T-helper 2 cell treated with Interferon-gamma antibody and Interleukin-4, amounts not matched to agents 5 μg/mL and 100 μg/mL, for 36 hours (primary cell): ENCODE data around the gene LGALS7B.
A peak's percentile ranks its signal among the peaks of the same experiment; 100 is the strongest.
"Not testable (repeated sequence)": the region's sequence is repeated elsewhere in the genome, so short reads cannot be mapped to it uniquely, and the experiment has no call there.

Experiments used
- DNase-seq: peaks from one replicate; pipeline ENCODE4 v3.0.0; 2021; ENCODE audit warnings: low spot score
- H3K27ac Mint-ChIP-seq: one replicate; pipeline ENCODE4 v1.8.0; 2021; ENCODE audit warnings: mild to moderate bottlenecking, mixed read lengths
- H3K27me3 Mint-ChIP-seq: one replicate; pipeline ENCODE4 v1.8.0; 2021; ENCODE audit warnings: low read depth, mixed read lengths
- H3K36me3 Mint-ChIP-seq: one replicate; pipeline ENCODE4 v1.8.0; 2021; ENCODE audit warnings: low read depth, mixed read lengths
- H3K4me1 Mint-ChIP-seq: one replicate; pipeline ENCODE4 v1.8.0; 2021; ENCODE audit warnings: low read depth, mixed read lengths
- H3K4me3 Mint-ChIP-seq: one replicate; pipeline ENCODE4 v1.8.0; 2022; ENCODE audit warnings: mild to moderate bottlenecking, moderate library complexity, mixed read lengths
- H3K9me3 Mint-ChIP-seq: one replicate; pipeline ENCODE4 v1.8.0; 2021; ENCODE audit warnings: mixed read lengths

Gene LGALS7B

DNA sequence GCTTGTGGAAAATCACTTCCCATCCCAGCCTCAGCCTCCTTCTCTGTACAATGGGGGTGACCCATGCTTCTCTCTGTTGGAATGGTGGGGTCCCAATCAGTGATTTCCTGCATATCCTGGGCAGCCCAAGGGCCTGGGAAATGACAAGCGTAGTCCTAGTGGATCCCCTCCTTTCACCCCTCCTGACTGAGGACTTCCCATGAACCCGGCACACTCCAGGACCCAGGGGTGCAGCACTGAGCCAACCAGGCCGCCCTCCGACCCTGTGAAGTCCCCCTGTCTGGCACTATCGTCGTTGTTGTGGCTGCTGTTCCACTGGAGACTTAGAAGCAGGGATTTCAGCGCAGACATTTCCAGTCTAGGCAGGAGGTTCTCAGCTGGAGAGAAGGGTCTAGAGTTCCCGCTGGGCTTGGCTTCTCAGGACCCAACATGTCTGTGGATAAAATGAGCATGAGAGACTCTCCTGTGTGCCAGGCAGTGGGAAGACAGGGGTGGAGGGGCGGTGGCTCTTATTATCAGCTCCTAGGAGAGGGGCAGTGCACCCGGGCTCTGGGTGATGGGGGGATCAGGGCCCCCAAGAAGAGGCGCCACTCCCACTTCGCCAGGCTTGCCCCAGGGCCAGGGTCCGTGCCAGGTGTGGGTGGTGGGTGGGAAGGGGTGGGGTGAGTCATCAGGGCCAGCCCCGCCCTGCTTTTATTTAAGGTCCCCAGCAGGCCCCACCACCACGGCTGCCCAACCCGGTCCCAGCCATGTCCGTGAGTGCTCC, at the start of gene LGALS7B:
Gene LGALS7B, plus strand, starts transcription at position 723 of the 766 bp plus-strand sequence. Its CDS starts 27 bp downstream, at position 750.
- Mint-ChIP-seq H3K4me1 (peaks cover 3% of the 10 kb centered on the region), H3K4me3 (no peak within 1 kb of the TSS), H3K27me3 (no peaks in the 10 kb centered on the region), H3K27ac (no peak within 1 kb of the TSS), H3K9me3 (no peaks in the 10 kb centered on the region), H3K36me3 (no peaks in the 10 kb centered on the region)
- no peak for DNase-seq

DNA sequence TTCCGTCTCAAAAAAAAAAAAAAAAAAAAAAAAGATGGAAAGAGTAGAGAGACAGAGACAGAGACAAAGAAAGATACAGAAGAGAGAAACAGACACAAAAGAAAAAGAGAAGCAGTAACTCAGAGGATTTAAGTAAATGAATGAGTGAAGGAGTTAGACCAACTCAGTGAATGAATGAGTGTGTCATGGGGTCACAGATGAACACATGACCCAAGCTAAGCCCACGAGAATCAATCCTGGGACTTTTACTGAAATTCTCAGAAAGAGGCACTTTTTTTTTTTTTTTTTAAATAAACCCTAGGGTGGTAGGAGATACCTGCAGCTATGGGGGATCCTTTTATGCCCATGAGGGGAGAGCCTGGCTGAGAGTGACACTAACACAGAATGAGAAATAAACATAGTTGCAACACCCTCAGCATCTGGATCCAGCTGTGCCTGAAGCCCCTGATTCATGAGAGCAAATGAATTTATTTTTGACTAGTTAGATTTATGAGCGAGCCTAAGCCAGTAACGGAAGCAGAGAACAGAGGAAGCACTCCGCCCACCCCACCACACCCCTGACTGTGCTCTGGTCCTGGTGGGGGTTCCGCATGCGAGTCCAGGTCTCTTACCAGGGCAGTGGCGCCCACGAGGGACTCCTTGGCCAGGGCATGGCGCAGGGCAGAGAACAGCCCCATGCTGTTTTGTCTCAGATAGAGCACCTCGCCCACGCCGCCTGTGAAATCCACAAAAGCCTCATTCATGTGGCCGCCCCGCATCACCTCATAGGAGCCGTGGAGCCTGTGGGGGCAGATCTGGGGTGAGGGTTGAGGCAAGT, 49.4 kb upstream of the LGALS7B start:
- DNase-seq, result no peak
- Mint-ChIP-seq H3K27ac (no peak overlapping the region), H3K36me3 (no peaks in the 10 kb centered on the region), H3K4me1 (peaks cover 20% of the 10 kb centered on the region), H3K27me3 (peaks cover 5% of the 10 kb centered on the region), H3K4me3 (no peak overlapping the region), H3K9me3 (no peaks in the 10 kb centered on the region)

DNA sequence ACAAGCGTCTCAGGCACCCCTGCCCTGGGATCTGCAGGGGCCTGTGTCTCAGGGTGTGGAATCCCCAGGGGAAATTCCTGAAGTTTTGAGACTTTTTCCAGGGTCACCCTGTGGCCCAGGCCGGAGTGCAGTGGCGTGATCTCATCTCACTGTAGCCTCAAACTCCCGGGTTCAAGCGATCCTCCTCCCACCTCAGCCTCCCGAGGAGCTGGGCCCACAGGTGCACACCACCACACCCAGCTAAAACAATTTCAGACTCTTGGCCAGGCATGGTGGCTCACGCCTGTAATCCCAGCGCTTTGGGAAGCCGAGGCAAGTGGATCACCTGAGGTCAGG, 48.8 kb upstream of the LGALS7B start:
- no peaks in the 10 kb centered on the region for H3K9me3 Mint-ChIP-seq
- no peak overlapping the region for H3K4me3 Mint-ChIP-seq
- peaks cover 5% of the 10 kb centered on the region for H3K27me3 Mint-ChIP-seq
- no peaks in the 10 kb centered on the region for H3K36me3 Mint-ChIP-seq
- no peak for DNase-seq
- no peak overlapping the region for H3K27ac Mint-ChIP-seq
- H3K4me1 Mint-ChIP-seq, result peaks cover 16% of the 10 kb centered on the region

- Mint-ChIP-seq H3K36me3 (no peaks in the 10 kb centered on the region), H3K4me3 (no peak overlapping the region), H3K27ac (no peak overlapping the region), H3K9me3 (no peaks in the 10 kb centered on the region), H3K4me1 (peaks cover 17% of the 10 kb centered on the region), H3K27me3 (peaks cover 5% of the 10 kb centered on the region)
- DNase-seq, result no peak
Observed at GRCh38 chr19:38740932-38741331, 48.1 kb upstream of the LGALS7B start.

DNA sequence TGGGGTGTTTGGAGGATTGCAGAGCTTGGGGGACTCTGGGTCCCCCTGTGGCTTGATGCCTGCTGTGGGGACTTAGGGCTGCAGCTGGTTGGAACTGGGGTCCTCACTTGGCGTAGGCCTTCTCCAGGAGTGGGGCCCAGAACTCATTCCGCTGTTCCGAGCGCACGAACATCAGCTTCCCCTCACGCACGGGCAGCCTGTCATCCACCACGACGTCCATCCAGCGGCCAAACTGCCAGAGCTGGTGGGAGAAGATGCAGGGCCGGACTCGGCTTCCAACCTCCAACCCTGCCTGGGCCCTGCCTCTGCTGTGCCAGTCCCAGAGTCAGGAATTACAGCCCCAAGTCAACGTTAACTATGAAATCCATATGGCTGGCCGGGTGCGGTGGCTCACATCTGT, 47.3 kb upstream of the LGALS7B start:
- DNase-seq, result no peak
- Mint-ChIP-seq H3K4me3 (no peak overlapping the region), H3K4me1 (peaks cover 14% of the 10 kb centered on the region), H3K36me3 (no peaks in the 10 kb centered on the region), H3K27me3 (peaks cover 5% of the 10 kb centered on the region), H3K9me3 (no peaks in the 10 kb centered on the region), H3K27ac (no peak overlapping the region)

DNA sequence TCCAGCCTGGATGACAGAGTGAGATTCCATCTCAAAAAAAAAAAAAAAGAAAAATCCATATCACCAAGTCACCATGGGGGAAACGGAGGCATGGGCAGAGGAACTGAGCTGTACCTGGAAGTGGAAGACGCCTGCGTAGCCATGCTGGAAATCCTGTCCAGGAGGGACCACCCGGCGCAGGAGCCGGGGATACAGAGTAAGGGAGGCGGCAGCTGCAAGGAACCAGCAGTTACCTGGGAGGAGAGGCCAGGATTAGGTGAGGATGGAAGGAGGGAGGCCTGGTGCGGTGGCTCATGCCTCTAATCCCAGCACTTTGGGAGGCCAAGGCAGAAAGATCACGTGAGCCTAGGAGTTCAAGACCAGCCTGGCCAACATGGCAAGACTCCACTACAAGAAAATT, 46.7 kb upstream of the LGALS7B start:
- Mint-ChIP-seq H3K27ac (no peak overlapping the region), H3K9me3 (no peaks in the 10 kb centered on the region), H3K4me1 (peaks cover 14% of the 10 kb centered on the region), H3K4me3 (no peak overlapping the region), H3K36me3 (no peaks in the 10 kb centered on the region), H3K27me3 (peaks cover 5% of the 10 kb centered on the region)
- no peak for DNase-seq

DNA sequence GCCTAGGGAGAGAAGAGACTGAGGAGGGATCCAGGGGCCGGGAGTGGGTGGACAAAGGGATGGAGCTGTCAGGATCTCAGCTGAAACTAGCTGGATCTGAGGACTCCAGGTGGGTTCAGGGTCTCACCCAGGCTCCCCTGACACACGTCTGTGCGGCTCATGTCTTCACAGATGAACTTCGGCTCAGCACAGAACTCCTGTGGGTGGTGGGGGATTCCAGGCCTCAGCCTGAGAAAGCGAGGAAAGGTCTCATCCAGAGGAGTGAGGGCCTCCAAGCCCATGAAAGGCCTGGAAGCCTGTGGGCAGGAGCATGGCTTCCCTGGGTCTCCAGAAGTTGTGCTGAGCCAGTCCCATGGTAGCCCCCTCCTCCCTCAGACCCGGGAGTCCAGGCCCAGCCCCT, 46.1 kb upstream of the LGALS7B start:
- no peaks in the 10 kb centered on the region for H3K9me3 Mint-ChIP-seq
- no peak for DNase-seq
- H3K36me3 Mint-ChIP-seq, result no peaks in the 10 kb centered on the region
- H3K4me3 Mint-ChIP-seq, result no peak overlapping the region
- peaks cover 2% of the 10 kb centered on the region for H3K27me3 Mint-ChIP-seq
- H3K27ac Mint-ChIP-seq, result no peak overlapping the region
- peaks cover 11% of the 10 kb centered on the region for H3K4me1 Mint-ChIP-seq

DNA sequence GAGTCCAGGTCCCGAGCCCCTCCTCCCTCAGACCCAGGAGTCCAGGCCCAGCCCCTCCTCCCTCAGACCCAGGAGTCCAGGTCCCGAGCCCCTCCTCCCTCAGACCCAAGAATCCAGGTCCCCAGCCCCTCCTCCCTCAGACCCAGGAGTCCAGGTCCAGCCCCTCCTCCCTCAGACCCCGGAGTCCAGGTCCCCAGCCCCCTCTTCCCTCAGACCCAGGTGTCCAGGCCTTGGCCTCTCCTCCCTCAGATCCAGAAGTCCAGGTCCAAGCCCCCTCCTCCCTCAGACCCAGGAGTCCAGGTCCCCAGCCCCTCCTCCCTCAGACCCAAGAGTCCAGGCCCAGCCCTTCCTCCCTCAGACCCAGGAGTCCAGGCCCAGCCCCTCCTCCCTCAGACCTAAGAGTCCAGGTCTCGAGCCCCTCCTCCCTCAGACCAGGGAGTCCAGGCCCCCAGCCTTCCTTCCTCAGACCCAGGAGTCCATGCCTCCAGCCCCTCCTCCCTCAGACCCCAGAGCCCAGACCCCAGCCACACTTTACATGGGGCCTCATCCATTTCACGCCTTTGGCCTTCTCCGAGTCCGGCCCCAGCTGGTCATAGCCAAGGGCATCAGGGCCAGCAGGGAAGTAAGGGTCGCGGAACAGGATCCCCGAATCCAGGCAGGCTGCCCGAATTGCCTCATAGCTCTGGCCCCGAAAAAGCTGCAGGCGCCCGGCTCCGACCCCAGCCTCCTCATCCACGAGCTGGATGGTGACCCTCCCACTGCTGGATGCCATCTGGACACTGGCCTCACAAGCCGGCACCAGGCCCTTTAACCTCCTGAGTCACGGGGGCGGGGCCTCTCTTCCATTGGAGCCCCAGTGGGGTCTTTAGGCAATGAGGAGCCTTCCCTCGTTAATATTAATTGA, 45.4 kb upstream of the LGALS7B start:
- Mint-ChIP-seq H3K9me3 (no peaks in the 10 kb centered on the region), H3K36me3 (no peaks in the 10 kb centered on the region), H3K4me1 (peaks cover 11% of the 10 kb centered on the region), H3K27ac (no peak overlapping the region), H3K27me3 (no peaks in the 10 kb centered on the region), H3K4me3 (no peak overlapping the region)
- DNase-seq, result no peak

DNA sequence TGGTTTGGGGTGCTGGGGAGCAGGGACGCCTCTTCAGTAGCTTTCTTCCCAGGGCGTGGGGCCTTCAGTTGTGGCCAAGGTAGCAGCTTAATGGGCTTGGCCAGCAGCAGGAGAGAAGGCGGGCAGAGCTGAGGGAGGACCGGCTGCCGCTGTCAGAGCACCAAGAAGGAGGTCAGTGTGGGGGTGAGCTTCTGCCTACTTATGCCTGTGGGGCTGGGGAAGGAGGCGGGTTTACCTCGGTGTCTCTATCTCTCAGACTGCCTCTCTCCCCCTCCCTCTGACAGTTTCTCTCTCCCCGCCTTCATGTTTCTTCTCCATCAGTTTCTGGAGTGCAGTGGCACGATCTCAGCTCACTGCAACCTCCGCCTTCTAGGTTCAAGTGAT, 44.7 kb upstream of the LGALS7B start, which contains the start of gene CAPN12:
Gene CAPN12, minus strand, starts transcription at position 177 of the 384 bp plus-strand sequence. CDS start 309 bp downstream, outside the sequence.
- Mint-ChIP-seq H3K27ac (peak within 1 kb of the TSS; percentile 36), H3K9me3 (no peaks in the 10 kb centered on the region), H3K27me3 (no peaks in the 10 kb centered on the region), H3K4me3 (no peak within 1 kb of the TSS), H3K36me3 (no peaks in the 10 kb centered on the region), H3K4me1 (peaks cover 10% of the 10 kb centered on the region)
- DNase-seq, result no peak

- Mint-ChIP-seq H3K4me1 (peaks cover 5% of the 10 kb centered on the region), H3K9me3 (no peaks in the 10 kb centered on the region), H3K27me3 (no peaks in the 10 kb centered on the region), H3K36me3 (no peaks in the 10 kb centered on the region), H3K4me3 (no peak overlapping the region), H3K27ac (no peak overlapping the region)
- DNase-seq, result no peak
Observed at GRCh38 chr19:38744874-38745273, 44.1 kb upstream of the LGALS7B start.

DNA sequence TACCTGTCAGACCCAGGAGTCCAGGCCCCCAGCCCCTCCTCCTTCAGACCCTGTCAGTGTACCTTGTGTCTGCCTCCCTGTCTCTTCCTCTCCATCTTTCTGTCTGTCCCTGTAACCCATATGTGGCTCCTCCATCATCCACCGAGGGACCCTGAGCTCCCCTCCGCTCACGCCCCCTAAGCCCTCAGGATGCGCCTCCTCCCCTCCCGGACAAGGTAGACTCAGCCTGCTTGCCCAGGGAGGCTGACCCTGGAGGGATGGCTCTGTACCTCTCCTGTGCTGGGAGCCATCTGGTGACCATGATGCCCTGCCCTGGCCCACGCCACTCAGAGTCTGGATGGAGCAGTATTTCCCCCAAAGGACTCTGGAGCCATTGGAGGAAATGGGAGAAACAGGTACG, 43.7 kb upstream of the LGALS7B start:
- peaks cover 4% of the 10 kb centered on the region for H3K27me3 Mint-ChIP-seq
- H3K36me3 Mint-ChIP-seq, result no peaks in the 10 kb centered on the region
- H3K27ac Mint-ChIP-seq, result peak overlapping the region; percentile 36
- no peak for DNase-seq
- no peaks in the 10 kb centered on the region for H3K9me3 Mint-ChIP-seq
- H3K4me1 Mint-ChIP-seq, result peaks cover 4% of the 10 kb centered on the region
- no peak overlapping the region for H3K4me3 Mint-ChIP-seq

DNA sequence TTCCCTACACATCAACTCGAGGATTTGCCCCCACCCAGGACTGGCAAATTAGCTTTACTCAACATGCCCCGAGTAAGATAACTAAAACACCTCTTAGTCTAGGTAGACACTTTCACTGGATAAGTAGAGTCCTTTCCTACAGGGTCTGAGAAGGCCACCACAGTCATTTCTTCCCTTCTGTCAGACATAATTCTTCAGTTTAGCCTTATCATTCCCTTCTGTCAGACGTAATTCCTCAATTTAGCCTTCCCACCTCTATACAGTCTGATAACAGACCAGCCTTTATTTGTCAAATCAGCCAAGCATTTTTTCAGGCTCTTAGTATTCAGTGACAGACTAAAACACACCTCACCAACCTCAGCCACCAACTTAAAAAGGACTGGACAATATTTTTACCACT, 35.2 kb upstream of the LGALS7B start:
- not testable (repeated sequence) for H3K4me3 Mint-ChIP-seq, H3K4me1 Mint-ChIP-seq, H3K36me3 Mint-ChIP-seq, H3K9me3 Mint-ChIP-seq, H3K27ac Mint-ChIP-seq, DNase-seq
- peaks cover 15% of the 10 kb centered on the region for H3K27me3 Mint-ChIP-seq

- not testable (repeated sequence) for H3K4me1 Mint-ChIP-seq, H3K27ac Mint-ChIP-seq, H3K4me3 Mint-ChIP-seq, H3K9me3 Mint-ChIP-seq, DNase-seq, H3K36me3 Mint-ChIP-seq
- H3K27me3 Mint-ChIP-seq, result peaks cover 15% of the 10 kb centered on the region
Observed at GRCh38 chr19:38754196-38754595, 34.8 kb upstream of the LGALS7B start.

GRCh38 chr19:38759590-38760003, 29.4 kb upstream of the LGALS7B start:
- no peaks in the 10 kb centered on the region for H3K27me3 Mint-ChIP-seq
- DNase-seq, result no peak
- no peaks in the 10 kb centered on the region for H3K4me1 Mint-ChIP-seq
- no peaks in the 10 kb centered on the region for H3K36me3 Mint-ChIP-seq
- H3K4me3 Mint-ChIP-seq, result no peak overlapping the region
- no peaks in the 10 kb centered on the region for H3K9me3 Mint-ChIP-seq
- no peak overlapping the region for H3K27ac Mint-ChIP-seq
